SK-N-SH (cell line): ENCODE data around the gene CELSR1.

Experiments used
- CTCF ChIP-seq: fragments of 200-600 bp; sonication (generic); IDR thresholded peaks from 2 replicates; pipeline ENCODE4 v1.6.1; 2017; ENCODE audit warnings: antibody characterized with exemption, mild to moderate bottlenecking, moderate library complexity
- SIN3A ChIP-seq: IDR thresholded peaks from 2 replicates; pipeline ENCODE4 v1.6.1; 2012; ENCODE audit warnings: low read depth, mild to moderate bottlenecking, low read length, moderate library complexity, borderline replicate concordance
- TCF12 ChIP-seq: IDR thresholded peaks from 2 replicates; pipeline ENCODE4 v1.4.0; 2012
- TEAD4 ChIP-seq: IDR thresholded peaks from 2 replicates; pipeline ENCODE4 v1.4.0; 2012; ENCODE audit warnings: mild to moderate bottlenecking, borderline replicate concordance; ENCODE audit not compliant: insufficient read depth
- YY1 ChIP-seq: IDR thresholded peaks from 2 replicates; pipeline ENCODE4 v1.4.0; 2012; ENCODE audit warnings: low read depth, mild to moderate bottlenecking
- TF ChIP-seq, protein P1 (sequence below): IDR thresholded peaks from 2 replicates; pipeline ENCODE4 v1.6.1; 2012; ENCODE audit warnings: mild to moderate bottlenecking, low read depth, low read length, moderate library complexity

GRCh38 chr22:46547883-46548244 is 10.4 kb upstream of the CELSR1 start:
- TF ChIP-seq TCF12: no peak
- TF ChIP-seq, protein P1, sequence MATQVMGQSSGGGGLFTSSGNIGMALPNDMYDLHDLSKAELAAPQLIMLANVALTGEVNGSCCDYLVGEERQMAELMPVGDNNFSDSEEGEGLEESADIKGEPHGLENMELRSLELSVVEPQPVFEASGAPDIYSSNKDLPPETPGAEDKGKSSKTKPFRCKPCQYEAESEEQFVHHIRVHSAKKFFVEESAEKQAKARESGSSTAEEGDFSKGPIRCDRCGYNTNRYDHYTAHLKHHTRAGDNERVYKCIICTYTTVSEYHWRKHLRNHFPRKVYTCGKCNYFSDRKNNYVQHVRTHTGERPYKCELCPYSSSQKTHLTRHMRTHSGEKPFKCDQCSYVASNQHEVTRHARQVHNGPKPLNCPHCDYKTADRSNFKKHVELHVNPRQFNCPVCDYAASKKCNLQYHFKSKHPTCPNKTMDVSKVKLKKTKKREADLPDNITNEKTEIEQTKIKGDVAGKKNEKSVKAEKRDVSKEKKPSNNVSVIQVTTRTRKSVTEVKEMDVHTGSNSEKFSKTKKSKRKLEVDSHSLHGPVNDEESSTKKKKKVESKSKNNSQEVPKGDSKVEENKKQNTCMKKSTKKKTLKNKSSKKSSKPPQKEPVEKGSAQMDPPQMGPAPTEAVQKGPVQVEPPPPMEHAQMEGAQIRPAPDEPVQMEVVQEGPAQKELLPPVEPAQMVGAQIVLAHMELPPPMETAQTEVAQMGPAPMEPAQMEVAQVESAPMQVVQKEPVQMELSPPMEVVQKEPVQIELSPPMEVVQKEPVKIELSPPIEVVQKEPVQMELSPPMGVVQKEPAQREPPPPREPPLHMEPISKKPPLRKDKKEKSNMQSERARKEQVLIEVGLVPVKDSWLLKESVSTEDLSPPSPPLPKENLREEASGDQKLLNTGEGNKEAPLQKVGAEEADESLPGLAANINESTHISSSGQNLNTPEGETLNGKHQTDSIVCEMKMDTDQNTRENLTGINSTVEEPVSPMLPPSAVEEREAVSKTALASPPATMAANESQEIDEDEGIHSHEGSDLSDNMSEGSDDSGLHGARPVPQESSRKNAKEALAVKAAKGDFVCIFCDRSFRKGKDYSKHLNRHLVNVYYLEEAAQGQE: 0 out of 2 replicates have a peak, but pooled peaks have one; percentile 8
- TF ChIP-seq TEAD4: no peak
- no peak for TF ChIP-seq YY1
- no peak for TF ChIP-seq CTCF
- TF ChIP-seq SIN3A: no peak
